VCaP (cell line): ENCODE measurements around the gene OR6C1.
"Not testable (repeated sequence)": the region's sequence is repeated elsewhere in the genome, so short reads cannot be mapped to it uniquely, and the experiment has no call there.

ENCODE experiments used
- H3K27ac ChIP-seq: fragments of 450-650 bp; 2 replicates; pipeline ENCODE4 v1.5.1; 2017
- TF ChIP-seq, protein P1 (sequence below): fragments of 450-650 bp; conservative IDR thresholded peaks from 2 replicates; pipeline ENCODE4 v1.5.1; 2017; ENCODE audit warnings: mild to moderate bottlenecking, moderate library complexity

The OR6C1 gene

DNA sequence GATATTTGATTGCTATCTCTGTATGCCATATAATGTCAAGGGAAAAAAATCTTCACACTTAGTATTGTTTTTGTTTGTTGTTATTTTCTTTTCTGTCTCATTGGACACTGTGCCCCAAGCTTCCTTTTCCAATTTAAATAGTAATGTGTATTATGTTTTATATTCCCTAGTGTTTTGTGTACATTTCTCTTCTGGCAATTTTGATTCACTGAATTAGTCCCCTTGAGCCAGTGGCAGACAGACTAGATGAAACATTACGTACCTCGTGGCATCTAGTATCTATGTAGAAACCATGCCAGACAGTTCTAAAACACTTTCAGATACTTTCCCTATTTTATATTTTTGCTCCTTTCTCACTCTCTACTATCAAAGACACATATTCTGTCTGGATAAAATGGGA is at the start of gene OR6C1:
Gene OR6C1 (plus strand): TSS at position 301 of the 400 bp plus-strand sequence. CDS start 6,257 bp downstream, outside the sequence.
- no peak within 1 kb of the TSS for H3K27ac ChIP-seq
- TF ChIP-seq, protein P1, sequence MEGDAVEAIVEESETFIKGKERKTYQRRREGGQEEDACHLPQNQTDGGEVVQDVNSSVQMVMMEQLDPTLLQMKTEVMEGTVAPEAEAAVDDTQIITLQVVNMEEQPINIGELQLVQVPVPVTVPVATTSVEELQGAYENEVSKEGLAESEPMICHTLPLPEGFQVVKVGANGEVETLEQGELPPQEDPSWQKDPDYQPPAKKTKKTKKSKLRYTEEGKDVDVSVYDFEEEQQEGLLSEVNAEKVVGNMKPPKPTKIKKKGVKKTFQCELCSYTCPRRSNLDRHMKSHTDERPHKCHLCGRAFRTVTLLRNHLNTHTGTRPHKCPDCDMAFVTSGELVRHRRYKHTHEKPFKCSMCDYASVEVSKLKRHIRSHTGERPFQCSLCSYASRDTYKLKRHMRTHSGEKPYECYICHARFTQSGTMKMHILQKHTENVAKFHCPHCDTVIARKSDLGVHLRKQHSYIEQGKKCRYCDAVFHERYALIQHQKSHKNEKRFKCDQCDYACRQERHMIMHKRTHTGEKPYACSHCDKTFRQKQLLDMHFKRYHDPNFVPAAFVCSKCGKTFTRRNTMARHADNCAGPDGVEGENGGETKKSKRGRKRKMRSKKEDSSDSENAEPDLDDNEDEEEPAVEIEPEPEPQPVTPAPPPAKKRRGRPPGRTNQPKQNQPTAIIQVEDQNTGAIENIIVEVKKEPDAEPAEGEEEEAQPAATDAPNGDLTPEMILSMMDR: no peak

DNA sequence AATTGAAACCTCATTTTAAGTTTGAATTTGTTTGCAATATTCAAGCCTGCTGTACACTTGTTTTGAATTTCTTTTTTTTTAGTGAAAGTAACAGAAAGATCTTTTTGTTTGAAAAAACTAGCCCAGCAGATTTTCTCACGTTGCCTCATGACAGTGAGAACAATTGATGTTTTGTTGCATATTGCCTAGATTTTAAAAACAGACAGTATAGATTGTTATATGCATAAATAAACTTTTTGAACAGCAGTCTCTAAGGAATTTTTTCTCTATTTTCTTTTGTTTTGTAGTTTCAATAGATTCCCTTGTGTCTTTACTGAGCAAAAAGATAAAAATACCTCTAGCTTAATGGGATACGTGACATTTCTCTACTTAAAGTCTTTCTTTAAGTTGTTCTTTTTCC is 33.2 kb upstream of the OR6C1 start:
- H3K27ac ChIP-seq: no peak overlapping the region
- TF ChIP-seq, protein P1: no peak

DNA sequence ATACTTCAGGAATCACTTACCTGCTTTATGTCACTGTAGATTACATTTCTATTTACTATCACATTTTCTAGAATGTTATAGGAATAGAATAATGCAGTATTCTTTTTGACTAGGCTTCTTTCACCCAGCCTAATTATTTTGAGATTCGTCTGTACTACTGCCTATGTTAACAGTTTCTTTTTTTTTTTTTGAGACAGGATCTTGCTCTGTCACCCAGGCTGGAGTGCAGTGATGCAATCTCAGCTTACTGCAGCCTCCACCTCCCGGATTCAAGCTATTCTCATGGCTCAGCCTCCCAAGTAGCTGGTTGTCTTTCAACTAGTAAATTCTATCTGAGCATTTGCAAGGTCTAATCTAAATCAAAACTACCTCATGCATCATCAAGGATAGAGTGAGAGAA is 24.1 kb upstream of the OR6C1 start:
- TF ChIP-seq, protein P1: no peak

DNA sequence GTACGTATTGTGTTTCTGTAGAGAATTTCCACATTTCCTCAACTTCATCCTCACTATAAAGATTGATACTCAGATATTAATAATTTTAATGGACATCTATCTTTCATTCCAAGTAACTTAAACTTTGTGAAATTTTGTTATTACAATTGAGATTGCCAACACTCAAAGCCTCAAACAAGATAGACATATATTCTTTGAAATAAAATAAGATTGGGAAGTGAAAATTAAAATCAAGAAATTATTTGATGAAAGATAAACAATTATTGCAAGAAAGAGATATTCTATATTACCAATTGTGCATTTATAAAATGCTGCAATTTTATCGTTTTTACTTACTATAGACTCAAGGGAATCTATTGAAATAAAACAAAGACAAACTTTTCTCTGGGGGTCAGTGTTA is 17.7 kb upstream of the OR6C1 start, which contains the start of gene OR6C6:
Gene OR6C6 (minus strand): TSS at position 101 of the 400 bp plus-strand sequence. CDS start 1,337 bp downstream, outside the sequence.
- TF ChIP-seq, protein P1: no peak
- H3K27ac ChIP-seq: no peak within 1 kb of the TSS

More for the DNA sequence above, 24.1 kb upstream of the OR6C1 start:
- H3K27ac ChIP-seq: no peak overlapping the region

DNA sequence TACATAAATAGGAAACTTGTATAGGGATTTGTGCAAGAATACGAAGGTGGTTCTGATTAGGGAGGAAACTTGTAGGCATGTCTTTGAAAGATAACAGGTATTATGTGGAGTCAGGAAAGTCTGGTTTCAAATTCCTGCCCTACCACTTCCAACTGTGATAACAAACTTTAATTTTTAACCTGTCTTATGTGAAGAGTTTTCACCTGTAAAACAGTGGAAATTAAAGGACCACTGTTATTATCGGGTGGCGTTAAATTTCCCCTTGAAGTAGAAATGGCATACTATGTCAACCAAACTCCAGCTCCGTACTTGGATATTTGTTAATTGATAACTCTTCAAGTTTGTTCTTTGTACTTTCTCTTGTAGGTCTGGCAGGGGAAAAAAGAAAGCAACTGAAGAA is 6.1 kb downstream of the OR6C1 start:
- TF ChIP-seq, protein P1: no peak
- no peak overlapping the region for H3K27ac ChIP-seq

DNA sequence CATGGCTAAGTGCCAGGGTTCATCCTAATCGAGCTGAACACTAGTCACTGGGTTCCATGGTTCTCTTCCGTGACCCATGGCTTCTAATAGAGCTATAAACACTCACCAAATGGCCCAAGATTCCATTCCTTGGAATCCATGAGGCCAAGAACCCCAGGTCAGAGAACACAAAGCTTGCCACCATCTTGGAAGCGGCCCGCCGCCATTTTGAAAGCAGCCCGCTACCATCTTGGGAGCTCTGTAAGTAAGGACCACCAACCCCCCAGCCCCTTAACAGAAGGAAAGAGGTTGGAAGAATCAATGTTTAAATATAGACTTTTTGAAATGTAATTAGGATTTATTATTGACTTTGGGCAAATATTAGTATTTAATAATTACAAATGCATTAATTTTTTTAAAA is 11.7 kb downstream of the OR6C1 start:
- not testable (repeated sequence) for H3K27ac ChIP-seq

DNA sequence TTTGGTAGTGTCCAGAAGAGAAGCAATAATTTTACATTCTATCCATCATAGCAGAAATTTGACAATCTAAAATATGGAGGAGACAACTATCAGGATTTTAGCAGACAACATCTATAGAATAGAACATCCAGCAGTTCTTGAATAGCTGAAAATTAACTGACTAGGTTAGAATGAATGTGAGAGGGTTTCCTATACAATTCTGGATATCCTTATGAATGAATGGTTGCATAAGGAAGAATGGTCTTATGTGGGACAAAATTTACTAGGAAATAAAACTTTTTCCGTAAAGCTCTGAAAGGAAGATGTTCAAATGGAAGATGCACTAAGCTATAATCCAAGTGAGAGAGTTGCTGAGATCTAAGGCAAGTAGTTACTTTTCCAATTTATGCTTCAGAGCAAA is 16.3 kb downstream of the OR6C1 start, which contains the start of gene OR6C3:
Gene OR6C3 (plus strand): TSS at position 301 of the 400 bp plus-strand sequence. CDS start 955 bp downstream, outside the sequence.
- TF ChIP-seq, protein P1: no peak
- no peak within 1 kb of the TSS for H3K27ac ChIP-seq

DNA sequence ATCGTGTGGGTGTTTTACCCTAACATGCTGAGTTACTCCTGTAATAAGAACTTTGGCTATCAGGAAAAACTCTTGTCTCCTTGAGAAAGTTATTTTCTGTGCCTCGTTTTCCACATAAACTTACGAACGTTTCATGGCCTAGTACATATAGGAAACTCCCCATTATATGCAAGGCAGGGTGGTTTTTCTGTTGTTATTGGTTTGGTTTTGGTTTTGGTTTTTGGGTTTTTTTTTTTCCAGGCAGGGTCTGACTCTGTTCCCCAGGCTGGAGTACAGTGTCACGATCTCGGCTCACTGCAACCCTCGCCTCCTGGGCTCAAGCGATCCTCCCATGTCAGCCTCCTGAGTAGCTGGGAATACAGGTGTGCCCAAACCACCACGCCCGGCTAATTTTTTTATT is 21.9 kb downstream of the OR6C1 start:
- no peak overlapping the region for H3K27ac ChIP-seq
- TF ChIP-seq, protein P1: no peak

DNA sequence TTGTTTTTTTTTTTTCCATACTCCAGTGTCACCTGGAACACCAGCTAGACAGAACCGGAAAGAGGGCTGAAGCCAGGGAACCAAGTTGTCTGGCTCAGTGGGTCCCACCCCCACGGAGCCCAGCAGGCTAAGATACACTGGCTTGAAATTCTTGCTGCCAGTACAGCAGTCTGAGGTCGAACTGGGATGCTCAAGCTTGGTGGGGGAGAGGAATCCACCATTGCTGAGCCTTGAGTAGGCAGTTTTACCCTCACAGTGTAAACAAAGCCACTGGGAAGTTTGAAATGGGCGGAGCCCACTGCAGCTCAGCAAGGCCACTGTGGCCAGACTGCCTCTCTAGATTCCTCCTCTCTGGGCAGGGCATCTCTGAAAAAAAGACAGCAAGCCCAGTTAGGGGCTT is 41.2 kb downstream of the OR6C1 start:
- H3K27ac ChIP-seq: not testable (repeated sequence)
